ENCODE measurements around the gene PRPF40A.

Gene PRPF40A

DNA sequence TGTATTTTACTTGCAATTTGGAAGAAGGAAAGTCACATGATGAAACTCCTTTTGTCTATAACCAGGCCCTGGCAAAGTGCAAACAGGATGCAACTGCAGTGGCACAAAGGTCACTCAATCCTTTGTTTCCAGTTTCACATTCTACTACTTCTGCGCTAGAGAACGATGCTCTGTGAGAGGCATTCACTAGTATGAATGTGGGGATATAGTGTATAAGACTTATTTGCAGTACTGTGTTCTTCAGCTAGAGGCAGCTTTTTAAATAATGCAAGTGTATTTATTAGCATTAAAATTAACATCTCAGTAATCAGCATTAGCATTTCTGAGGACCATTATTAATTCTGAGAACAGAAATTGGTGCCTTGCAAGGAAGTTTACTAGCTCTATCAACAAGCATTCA lies 68.9 kb downstream of the PRPF40A start:
- DNase-seq = peak in 1 of 5 donors; percentile 6

DNA sequence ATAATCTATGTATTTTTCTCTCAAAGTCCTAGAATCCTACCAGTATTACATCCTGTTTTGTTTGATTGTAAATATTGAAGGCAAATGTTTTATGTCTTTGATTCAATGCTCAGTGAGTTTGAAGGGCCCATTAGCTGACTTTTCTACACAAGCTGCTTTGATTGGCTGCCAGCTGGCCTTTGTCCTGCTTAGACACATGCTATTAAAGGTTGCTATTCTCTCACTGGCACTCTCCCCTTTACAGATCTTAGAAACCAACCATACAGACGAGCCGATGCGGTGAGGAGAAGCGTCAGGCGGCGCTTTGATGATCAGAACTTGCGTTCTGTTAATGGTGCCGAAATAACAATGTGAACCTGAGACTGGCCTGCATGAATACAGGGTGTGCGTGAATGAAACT lies 69.7 kb downstream of the PRPF40A start:
- DNase-seq = no peak

DNA sequence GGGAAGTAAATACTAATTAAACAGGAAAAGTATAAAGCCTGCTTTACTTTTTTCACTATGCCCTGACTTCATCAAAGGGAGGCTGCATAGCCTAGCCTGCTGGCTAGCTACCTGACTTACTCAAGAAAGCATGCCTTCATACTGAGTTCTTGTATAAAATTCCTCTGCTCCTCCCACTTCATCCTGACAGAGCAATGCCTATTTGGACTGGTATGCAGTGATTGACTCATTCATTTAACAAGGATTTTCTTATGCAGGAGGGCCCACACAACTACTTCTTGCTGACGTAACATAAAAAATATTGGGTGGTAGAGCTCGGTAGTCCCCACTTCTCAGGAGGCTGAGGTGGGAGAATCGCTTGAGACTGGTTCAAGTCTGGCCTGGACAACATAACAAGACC lies 70.5 kb downstream of the PRPF40A start:
- no peak for DNase-seq

DNA sequence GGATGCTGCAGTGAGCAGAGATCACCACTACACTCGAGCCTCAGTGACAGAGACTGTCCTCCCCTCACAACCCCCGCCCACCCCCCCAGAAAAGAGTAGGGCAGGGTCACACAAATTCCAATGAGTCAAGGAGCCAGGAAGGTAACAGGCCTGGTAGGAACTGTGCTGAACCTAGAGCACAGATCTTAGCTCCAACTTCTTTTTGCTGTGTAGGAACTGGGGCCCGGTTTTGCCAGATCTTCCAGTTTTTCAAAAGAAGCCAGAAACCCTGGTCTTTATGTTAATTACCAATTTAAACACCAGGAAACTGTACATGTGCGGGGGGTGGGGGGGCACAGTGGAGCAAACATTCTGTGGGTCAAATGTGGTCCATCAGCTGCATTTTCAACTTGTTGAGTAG lies 71.0 kb downstream of the PRPF40A start:
- DNase-seq = no peak

DNA sequence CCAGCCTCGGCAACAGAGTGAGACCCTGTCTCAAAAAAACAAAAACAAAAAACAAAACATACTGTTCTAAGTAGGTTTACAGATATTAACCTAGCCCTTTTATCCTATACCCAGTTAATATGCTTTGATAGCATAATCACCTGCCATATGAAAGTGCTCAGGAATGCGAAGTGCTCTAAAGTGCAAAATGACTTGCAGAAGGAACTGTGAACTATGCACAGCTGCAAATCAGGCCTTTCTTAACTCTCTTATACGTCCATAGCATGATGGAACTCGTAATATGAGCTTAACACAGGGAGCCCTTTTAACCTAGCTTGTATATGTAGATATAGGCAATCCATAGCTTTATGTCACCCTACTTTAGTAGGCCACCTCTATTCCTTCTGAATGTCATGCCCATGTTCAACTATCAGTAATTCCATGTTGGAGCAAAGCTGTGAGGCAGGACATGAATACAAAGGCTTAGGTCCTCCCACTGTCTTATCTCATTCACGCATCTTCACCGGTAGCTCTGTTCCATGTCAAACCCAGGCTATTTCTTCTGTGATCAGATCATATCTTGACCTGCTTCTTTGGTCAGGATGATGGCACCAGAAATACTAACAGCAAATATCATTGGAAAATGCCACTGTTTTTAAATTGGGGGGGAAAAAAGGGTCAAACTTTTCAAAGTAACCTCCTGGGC lies 72.9 kb downstream of the PRPF40A start:
- DNase-seq = no peak

DNA sequence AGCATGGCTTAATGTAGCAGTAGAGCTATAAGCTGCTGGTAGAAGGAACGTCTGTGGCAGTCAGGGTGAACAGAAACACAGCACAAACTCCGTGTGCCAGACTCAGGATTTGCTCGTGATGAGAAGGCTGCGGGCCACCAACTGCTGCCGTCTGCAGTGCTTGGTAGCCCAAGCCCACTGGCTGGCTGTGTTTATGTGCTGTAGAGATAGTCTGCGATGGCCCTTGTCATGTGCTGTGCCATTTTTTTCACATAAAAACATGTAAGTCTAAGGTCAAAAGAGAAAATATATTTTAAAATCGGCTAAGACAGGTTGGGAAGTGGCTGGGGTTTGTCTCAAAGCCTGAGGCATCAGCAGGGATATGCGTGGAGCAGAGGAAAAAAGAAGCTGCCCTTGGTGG lies 78.7 kb downstream of the PRPF40A start:
- DNase-seq = no peak

DNA sequence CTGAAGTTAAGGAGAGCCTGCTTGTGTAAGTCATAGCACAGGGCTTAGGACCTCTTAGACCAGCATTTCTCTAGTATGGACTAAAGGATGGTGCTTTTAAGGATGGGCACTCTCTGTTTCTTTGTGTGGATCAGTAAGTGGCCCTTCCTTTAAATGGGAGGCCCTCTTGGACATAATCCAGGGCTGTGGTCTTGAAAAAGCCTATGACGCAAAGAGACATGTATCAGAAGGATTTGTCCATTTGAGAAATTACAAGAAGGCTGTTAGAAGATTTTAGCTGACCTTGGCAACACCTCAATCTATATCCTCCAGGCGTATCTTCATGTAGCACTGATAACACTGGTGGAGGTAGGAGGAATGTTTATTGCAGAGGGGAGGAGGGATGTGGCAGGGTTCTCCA lies 79.2 kb downstream of the PRPF40A start:
- no peak for DNase-seq

DNA sequence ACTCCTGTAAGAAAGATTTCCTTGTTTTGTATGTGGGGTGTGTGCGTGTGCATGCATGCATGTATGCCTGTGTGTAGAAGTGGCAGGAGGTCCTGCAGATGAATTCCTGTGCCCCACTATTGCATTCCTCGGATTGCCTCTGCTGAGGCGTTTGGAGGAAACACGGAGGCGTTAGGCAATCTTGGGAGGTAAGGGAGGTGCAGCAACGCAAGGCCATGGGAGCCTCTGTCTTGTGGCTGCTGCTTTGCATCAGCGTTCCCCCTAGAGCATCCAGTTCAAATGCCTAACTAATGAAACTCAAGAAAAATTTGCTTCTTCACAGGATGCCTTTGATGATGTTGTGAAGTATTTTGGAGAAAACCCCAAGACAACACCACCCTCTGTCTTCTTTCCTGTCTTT lies 80.0 kb downstream of the PRPF40A start:
- DNase-seq = no peak

DNA sequence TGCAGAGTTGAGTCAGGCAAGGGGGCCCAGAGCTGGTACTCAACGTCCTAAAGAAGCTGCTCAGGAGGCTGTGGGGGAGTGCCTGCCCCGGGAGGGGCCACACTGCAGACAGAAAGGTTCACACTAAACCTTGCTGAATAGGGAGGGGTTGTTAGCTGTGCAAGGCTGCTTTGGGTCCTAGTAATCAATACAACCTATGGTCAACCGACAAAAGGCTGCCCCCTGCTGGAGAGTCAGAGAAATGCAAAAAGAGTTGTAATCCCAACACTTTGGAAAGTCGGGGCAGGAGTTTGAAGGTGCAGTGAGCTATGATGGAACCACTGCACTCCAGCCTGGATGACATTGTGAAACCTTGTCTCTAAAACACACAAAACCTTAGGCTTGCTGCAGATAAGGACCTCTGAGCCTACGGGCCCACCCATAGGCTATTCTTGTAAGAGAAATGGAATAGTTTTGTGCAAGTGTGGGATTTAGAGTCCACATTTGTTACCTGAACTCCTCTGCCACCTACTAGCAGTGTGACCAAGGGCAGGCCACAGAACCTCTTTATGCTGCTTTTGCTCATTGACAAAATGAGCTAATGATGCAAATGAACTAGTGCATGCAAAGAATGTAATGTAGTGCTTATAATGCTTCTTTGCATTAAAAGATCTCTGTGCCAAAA lies 81.5 kb downstream of the PRPF40A start:
- peak; percentile 14 to 59 (median 48) for DNase-seq

DNA sequence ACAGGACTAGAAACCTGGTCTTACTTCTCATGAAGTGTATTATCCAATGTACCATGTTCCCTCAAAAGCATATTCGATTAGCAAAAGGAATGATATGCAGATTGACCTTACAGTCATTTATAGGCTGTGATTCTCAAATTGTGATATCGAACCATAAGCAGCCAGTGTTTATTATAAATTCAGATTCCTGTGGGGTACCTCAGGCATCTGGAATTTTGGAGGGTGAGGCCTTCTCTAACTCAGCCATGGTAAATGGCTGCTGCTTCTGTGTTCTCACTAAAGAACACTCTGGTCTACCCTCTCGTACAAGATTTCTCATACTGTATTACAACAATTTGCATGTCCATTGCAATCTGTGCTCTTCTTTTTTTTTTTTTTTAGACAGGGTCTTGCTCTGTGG lies 84.5 kb downstream of the PRPF40A start:
- DNase-seq = no peak

DNA sequence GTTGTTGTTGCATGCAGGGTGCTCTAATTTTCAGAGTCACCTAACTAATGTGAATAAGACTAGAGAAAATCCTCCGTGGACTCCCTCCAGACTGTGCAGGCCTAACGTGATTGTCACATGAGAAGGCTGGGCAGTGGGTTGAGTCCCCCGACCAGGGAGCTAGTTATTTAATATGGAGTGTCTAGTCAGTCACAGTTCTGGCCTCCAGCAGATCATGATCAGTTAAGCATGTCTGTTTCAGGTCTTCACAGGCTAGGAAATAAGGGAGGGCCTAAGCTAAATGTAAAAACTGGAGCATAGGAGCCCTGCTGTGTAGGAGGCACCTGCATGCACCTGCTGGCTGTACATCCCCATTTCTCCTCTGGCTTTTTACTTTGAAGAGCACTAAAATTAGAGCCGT lies 86.8 kb downstream of the PRPF40A start:
- DNase-seq = no peak

DNA sequence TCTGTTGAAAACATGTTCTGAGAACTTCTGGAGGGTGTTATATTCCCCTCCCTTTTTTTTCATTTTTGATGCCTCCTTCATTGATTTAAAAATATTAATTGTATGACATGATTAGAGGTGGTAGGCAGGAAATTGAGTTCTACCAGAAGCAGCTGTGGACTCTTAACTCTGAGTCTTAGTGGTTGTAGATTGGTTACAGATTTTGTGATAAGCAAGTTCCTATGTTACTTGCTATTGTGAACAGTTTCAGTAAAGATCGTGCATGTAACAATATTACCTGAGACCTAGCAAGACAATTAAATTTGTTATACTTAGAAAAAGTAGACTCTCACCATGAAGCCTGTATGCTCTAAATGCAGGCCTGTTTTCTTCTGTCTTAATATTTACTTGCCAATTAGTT lies 88.1 kb downstream of the PRPF40A start:
- DNase-seq = no peak

DNA sequence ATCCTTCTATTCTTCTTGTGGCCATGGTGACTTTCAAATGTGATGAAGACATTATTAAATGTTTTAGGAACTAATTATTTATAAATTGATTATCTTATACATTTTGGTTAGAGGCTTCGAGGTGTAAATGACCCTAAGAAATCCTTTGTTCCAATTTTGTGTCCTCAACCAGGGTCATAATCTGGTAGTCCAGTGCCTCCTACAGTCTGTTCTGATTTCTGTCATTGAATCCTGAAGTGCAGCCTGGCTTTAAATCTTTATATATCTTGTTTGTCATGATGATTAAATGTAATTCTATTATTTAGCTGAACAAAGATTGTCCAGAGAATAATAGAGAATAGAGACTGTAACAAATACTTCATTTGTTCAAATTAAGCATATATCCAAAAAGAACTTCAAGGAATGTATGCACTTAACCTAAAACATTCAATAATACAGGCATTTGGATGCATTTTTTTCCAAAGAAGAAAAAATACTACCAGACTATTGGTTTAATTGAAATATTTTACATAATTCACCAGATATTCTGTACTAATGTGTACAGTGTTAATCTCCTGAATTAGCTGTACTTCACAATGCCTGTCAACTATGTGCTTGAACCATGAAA lies 89.8 kb downstream of the PRPF40A start:
- DNase-seq = no peak

DNA sequence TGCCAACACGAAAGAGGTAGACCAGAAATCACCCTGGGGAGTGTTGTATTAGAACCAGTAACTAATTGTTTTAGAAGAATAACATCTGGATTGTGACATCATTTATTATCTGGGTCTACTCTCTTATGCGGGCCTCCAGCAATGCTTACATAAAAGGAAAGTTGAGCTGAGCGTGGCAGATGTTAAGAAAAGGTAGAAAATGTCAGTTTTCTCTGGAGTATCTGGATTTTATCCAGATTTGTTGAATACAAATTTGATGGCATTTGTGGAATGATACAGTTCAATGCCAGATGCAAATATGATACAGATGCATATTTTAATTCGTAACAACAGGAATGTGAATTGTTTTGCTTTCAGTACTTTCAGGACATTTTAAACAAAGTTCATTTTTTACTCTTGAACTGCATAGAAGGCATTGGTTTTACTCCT lies 90.3 kb downstream of the PRPF40A start:
- no peak for DNase-seq

DNA sequence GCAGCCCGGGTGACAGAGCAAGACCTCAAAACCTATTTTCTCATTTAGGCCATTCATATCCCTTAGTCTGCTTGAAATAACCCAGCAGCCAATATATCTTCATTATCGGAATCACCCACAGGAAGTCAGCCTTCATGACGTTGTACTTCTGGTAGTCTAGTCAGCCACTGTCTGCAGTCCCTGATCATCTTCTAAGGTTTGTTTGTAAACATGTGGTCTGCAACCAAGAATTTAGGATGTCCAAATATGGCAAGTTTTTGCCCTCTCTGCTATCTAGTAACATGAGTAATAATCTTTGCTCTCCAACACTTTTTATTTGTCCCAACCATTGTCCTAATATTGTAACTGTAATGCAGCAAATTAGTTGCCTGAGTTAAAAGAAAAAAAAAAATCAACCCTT lies 92.5 kb downstream of the PRPF40A start:
- DNase-seq = no peak

DNA sequence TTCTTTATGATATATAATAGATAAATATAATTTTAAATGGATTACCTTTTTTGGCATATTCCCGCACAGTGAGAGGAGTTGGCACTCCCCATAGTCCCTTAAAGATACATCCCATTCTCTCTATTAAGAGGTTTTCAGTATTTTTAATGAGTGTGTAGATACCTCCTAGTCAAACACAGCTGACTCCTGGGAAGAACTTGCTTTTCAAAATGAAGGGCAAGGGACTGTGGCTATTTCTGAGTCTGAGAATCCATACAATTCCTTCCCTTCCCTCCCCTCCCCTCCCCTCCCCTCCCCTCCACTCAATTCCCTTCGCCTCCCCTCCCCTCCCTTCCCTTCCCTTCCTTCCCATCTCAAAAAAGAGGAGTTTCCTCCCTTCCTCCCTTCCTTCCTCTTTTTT lies 93.5 kb downstream of the PRPF40A start:
- no peak for DNase-seq

DNA sequence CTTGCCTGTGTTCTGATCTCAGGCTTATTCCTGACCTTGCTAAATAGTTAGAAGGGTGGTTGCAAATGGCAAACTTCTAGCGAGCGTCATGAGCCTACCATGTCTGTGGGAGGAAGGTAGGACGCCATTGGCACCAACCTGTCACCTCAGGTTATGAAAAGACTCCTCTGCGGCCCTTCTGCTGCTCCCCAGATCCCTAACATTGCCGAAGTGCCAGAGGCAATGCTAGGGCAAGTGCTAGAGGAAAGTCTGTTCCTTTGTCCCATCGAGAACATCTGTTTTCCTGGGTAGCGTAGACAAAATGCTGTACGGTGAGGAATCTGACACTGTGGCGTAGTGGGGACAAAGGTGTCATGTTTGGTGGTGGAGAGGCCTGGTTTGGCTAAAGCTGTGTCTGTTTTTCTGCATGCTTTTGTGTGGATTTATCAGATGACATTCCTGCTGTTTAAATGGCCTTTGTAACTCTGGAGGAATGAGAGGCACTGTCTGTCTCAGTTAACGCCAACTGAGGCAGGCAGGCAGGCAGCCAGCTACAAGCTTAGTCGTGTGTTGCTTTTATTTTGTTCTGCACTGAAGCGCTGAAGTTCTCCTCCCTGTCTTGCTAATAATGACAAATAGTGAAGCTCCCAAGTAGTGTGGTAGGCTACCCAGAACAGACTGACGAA lies 94.1 kb downstream of the PRPF40A start:
- no peak for DNase-seq

DNA sequence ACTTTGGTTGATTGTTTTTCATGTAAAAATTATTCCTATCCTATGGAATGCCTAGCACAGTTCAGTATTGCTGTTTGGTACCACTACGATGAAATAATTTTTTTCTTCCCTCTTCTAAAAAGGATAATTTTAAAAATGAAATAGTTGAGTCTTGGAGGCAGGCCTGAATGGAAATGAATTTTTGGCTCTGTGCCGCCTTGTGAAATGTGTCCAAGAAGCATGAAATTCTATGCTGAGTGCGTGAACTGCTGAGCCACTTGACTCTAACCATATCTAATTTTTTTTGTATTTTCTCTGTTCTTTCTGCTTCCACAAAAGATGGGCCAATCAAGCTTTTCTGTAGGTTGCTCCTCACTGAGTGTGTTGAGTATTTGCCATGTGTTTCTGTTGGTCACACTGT lies 95.0 kb downstream of the PRPF40A start:
- no peak for DNase-seq

DNA sequence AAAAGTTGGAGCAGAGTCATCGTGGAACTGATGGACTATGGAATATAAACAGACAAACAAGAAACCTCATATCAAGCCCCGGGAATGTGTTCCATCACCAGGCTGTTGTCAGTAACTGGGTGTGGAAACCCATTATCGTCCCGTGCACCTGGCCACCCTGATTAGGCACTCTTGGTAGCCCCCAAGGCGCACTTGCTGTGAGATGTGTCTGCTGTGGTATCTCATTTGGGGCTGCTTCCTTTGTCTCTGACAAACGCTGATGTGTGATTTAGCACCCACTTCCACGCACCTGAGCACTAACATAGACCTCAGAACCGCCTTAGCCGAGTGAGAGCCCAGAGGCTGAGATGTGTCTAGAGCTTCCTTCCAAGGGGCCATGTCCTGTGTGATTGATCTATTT lies 96.3 kb downstream of the PRPF40A start:
- no peak for DNase-seq

DNA sequence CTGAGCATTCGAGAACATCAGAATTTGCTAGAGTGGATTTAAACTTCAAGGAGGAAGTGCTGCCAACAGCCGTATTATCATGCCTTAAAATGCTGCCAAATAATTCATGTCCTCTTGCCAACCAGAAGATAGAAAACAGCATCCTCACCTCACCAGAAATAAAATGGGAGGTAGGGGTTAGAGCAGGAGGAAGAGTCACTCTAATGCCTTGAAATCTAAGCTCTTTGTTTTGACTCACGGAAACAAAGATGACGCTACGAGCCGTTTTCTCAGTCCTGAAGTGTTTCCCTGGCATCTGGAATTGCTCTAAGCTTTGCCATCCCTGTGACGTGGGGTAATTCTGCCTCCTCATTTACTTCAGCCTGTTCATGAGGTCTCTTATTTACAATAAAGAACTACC lies 97.1 kb downstream of the PRPF40A start:
- DNase-seq = no peak

DNA sequence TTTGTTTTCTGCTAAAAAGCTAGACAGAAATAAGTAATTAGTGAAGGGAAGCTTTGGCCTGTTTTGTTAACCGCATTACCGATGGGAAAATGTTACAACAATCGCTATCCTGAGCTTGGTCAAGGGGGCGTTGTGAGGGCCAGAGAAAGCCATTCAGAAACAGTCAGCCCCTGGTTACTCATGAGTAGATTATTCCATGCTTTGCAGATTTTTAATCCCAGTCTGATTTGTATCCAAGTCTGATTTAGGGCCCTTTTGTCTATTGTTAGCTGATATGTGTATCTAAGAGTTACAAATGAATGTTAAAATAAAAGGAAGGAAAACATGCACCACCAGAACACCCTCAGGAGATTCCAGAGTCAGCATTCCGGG lies 99.1 kb downstream of the PRPF40A start:
- no peak for DNase-seq

DNA sequence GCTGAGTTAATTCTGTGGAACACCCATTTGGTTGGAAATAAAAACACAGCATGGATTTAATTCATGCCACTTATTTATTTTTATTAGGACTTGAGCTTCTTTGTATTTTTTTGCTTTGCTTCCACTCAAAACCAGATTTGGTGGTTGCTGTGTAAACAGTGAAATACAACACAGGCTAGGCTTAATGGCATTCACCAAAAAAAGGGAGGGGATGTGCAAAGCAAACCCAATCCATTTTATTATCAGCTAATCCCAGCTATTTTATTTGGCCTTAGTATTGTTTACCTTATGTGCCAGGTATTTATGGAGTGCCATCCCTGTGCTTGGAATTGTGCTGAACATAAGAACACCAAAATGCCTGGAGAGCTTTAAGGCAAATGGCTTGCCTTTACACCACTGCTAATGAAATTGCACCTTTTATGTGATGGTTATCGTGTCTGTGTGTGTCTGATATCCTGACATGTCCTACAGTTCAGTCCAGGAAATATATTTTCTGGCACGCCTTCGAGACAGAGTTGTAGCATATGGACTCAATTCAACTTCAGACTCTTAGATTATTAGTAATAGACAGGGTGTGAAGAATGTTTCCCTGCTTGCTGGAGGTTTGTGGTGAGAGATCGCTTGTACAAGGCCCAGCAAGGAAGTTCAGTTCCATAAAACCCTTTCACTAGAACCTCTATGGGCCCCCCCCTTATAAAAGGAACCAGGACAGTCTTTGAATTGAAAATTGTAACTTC lies 99.6 kb downstream of the PRPF40A start:
- no peak for DNase-seq

DNA sequence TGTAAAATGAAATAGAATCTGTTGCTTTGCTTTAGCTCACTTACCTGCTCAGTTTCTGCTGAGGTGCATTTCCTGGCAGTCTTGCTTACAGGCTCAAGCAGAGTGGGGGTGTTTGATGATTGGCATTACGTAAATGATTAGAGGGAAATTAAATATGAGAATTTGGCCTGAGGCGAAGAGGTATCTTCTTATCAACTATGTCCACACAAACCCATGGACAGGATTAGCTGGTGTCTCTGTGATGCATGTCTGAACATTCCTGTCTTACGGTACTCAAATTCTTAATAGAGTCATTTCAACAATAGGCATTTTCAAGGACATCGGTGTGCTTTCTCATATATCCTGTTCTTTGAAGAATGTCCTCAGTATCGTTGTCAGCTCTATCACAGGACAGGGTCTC lies 102.1 kb downstream of the PRPF40A start:
- no peak for DNase-seq
